GM21619 (cell line): ENCODE data around the gene MRGPRG.

ENCODE experiments used
- ATAC-seq: cut with Tn5 transposase; IDR thresholded peaks from one replicate; pipeline ENCODE4 v1.9.1; 2021; ENCODE audit not compliant: unreplicated experiment

MRGPRG gene

DNA sequence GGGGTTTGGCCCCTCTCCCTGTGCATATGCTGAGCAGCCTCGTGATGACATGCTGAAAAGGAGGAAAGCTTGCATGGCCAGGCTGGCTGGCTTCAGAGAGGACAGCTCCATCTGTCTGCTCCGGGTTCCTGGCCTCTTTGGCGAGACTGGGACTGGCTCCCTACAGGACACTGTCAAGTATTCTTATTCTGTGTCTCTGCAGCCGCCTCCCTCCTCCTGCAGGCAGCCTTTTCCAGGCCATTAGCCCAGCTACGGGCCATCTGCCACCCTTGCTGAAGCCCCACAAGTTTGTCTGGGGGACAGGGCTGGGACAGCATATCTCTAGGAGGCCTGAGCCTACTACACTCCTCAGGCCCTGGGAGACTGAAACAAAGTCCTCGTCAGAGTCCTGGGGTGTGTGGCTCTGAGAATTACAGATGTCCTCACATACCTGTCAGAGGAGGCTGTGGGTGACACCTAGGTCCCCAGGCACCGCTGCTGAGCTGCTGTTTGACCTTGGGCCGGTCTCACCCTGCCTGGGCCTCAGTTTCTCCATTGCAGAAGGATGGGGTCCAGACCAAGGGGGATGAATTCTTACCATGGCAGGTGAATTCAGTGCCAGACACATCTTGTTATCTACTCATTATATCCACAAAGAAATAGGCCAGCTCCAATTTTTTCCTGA, 11.0 kb downstream of the MRGPRG start:
- ATAC-seq = no peak

DNA sequence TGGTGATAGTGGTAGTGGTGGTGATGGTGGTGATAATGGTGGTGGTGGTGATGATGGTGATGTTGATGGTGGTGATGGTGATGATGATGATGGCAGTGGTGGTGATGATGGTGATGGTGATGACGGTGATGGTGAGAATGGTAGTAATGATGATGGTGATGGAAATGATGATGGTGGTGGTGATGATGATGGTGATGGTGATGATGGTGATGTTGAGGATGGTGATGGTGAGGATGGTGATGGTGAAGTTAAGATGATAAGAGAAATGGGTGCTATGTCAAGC, 11.8 kb downstream of the MRGPRG start:
- no peak for ATAC-seq

DNA sequence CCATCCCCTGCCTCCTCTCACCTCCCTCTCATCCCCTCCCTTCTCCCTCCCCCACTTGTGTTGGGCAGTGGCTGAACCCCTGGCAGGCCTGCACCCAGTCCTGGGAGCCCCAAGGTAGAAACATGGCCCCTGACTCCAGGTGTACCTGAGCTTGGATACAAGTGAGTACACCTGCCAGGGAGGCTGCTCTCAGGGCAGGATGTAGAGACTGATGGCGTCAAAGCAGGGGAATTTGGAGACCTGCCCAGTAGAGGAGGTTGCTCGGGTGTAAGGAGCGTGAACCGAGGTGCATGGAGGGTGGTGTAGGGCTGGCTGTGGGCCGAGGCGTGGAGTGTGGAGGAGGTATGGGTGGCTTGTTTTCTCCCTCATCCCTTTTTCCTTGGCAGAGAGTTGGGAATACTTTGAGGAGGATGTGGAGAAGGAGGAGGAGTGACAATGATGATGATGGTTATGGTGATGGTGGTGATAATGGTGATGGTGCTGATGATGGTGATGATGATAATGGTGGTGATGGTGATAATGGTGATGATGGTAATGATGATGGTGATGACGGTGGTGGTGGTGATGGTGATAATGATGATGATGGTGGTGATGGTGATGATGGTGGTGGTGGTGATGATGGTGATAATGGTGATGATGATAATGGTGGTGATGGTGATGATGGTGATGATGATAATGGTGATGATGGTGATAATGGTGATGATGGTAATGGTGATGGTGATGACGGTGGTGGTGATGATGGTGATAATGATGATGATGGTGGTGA, 12.3 kb downstream of the MRGPRG start:
- ATAC-seq = no peak

DNA sequence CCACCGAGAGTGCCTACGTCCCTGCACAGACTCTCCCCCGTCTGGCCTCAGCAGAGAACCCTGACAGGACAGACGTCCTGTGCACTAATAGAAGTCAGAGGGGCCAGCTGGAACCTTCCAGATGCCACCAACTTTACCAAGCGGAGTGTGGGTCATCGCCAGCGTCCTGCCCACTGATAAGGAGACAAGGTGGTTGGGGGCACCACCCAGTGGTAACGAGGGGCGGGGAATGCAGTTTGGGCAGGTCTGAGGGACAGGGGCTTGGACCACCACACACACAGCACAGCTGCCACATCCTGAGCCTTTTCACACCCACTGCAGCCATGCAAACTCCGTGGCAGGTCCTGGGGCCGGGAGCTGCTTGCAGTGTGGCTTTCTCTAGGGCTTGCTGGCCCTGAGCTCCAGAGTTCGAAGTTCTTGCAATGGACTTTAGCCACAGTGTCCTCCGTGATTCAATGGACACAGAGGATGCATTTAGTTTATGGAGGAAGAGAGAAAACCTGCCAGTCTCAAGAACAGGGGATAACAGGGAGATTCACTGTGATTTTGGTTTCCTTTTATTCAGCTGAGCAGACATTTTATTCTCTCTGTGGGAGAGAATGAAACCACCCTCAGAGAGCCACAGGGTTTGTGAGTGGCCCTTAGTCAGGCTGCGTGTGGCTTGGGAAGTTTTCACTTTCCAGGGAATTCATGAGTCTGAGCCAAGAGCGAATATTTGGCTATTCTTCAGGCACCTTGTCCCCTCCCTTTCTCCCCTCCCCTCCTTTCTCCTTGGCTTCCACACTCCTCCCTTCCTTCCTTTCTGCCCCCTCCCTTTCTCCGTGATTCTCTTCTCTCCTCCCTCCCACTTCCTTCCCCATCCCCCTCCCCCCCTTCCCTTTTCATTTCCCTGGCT, 13.1 kb downstream of the MRGPRG start:
- no peak for ATAC-seq

DNA sequence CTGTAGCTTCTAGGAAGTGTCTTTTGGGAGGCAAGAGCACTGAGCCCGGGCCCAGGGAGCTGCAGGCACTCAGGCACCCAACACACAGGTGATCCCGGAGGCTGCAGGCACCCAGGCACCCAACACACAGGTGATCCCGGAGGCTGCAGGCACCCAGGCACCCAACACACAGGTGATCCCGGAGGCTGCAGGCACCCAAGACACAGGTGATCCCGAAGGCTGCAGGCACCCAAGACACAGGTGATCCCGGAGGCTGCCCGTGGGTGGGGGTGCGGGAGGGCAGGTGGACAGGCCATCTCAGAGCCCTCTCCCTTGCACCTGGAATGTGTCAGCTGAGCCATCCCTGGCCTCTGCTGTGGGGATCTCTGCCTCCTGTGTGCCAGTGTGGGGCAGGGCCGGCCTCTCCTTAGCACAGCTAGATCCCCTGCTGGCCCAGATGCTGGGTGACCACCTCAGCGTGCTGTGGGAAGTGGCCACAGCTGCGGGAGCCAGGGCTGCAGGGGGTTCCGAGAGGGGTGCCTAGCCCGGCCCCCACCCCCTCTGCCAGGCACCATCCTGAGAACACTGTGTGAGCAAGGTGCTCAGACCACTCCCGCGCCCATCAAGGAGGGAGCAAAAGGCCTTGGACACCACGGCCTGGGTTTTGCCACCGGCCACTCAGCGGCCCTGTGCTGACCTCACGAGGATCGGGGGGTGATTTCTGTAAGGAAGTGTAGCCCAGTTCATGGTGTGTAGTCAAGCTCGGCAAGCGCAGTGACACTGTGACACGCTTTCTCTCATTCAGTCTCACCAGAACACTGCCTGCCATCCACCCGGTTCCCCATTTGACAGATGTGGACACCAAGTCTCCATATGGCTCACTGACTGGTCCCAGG, 14.2 kb downstream of the MRGPRG start:
- no peak for ATAC-seq

DNA sequence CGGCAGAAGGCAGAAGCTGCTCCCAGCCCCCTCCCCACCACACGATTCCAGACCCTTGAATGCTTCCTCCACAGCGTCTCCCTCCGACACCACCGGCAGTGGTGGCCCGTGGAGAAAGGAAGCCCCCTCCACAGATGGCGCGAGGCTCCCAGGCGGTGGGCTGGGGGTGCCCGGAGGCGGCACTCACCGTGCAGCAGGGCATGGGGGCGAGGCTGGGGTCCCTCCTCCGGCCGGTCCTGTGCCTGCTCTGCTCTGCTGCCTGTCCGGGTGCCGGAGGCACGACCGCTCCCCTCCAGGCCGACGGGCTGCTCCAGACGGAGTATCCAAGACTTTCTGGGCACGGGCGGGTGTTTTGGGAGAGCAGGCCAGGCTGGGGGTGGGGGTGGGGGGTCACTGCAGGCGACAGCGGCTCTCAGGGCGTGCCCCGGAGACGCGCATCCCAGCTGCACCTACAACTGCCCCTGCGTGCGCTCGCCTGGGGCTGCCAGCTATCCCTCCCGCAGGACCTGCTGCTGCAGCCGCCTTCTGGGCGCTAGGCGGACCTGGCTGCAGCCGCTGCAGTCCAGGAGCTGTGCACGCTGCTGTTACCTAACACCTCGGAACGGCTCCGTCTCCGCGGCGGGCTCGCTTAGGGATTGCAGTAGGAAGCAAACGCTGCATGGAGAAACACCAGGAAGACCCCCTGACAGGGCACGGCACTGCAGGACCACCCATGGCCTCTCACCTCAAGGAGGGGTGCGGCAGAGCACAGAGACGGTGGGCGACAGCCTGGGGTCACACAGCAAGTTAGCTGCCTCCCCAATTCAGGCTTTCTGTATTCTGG, 15.2 kb downstream of the MRGPRG start:
- ATAC-seq = no peak

DNA sequence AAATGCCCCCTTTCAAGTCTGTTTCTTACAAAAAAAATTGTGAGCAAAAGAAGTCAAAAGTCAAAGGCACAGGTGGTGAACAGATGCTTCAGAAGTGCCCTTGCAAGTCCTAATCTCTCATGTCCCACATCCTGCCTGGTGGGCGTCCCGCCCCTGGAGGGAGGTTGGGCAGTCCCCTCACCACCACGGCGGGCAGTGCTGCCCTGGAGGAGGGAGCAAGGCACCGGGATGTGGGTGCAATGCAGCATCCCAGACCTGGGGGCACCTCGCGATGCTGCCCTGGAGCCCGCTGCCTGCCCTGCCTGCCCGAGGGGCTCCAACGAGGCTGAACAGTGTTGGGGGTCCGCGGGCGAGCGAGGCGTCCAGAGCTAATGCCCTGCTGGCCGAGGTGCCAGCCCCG, 15.9 kb downstream of the MRGPRG start:
- no peak for ATAC-seq

DNA sequence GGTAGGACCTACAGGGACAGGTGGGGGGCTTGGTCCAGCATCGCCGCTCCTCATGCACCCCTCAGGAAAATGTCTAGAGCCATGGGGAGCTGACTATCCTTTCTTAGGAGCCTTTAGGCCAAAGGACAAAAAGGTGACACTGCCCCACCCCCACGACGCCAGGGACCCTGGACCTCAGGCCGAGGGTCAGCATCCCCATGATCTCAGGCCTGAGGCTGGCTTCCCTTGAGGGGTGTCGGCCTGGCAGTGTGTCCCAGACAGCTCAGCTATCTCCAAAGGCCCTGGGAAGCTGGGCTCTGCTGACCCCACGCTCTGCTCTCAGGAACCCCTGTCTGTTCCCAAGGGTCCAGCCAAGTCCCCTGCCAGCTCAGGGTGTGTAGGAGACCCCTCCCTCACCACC, 16.3 kb downstream of the MRGPRG start:
- no peak for ATAC-seq

DNA sequence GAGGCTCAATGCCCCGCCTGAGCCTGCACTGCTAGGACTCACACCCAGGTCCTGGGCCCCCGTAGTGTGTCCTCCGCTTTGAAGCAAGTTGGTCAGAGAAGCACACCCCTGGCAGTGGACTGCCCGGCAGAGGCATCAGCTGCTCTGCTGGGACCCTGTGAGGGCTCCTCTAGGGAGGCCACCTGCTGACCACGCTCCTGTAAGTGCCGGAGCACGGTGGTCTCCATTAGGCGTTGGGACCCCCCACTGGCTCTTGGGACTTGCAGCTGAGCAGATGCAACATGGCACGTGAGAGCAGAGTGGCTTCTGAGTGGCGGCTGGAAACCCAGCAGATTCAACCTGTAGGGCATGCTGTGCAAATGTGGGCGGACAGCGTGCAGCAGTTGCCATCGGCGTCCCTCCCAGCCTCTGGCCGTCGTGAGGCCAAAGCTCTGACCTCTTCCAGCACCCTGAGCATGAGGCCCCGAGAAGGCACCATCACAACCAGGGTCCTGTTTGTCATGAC, 16.9 kb downstream of the MRGPRG start:
- no peak for ATAC-seq

DNA sequence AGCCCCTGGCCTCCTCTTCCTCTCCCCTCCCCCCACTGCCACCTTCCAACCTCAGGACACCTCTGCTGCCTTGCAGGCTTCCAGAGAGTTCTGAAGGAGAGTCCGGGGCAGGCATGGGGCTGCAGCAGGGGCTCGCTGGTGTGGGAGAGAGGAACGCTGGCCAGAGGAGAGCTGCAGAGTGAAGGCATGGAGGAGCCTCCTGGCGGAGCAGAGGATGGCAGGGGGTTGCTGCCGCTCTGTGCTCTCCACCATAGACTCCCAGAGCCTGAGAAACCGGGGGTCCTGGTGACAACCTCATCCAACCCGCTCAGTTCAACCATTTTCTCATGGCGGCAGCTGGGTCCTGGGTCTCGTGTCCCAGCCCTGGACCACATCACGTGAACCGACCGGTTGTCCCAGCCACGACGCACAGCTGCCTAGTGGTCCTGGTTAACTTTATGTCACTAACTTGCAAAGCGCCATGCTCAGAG, 17.5 kb downstream of the MRGPRG start:
- ATAC-seq = no peak

DNA sequence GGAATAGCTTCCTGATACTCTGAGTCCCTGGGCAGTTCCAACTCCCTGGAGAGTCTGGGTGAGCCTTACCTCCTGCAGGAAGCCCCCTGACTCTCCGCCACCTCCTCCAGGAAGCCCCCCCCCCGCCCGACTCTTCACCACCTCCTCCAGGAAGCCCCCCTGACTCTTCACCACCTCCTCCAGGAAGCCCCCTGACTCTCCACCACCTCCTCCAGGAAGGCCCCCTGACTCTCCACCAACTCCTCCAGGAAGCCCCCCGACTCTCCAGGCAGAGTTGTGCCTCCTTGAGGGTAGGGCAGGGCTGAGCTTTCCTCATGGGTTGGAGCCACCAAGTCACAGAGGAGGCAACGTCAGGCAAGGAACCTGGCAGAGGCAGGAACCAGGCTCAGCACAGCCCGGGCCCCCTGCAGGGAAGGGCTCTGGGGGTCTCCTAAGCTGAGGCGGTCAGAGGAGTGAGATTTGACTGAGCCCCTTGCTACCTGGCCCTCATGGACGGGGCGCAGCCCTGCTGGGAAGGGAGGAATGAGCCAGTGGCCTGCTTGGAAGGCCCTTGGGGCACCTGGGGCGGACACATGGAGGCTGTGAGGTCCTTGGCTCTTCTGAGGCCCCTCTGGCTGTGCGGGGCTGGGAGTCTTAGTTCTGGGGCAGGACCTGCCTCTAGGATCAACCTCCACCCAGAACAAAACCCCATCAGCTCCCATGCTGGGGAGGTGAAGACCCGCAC, 18.1 kb downstream of the MRGPRG start:
- ATAC-seq = no peak

DNA sequence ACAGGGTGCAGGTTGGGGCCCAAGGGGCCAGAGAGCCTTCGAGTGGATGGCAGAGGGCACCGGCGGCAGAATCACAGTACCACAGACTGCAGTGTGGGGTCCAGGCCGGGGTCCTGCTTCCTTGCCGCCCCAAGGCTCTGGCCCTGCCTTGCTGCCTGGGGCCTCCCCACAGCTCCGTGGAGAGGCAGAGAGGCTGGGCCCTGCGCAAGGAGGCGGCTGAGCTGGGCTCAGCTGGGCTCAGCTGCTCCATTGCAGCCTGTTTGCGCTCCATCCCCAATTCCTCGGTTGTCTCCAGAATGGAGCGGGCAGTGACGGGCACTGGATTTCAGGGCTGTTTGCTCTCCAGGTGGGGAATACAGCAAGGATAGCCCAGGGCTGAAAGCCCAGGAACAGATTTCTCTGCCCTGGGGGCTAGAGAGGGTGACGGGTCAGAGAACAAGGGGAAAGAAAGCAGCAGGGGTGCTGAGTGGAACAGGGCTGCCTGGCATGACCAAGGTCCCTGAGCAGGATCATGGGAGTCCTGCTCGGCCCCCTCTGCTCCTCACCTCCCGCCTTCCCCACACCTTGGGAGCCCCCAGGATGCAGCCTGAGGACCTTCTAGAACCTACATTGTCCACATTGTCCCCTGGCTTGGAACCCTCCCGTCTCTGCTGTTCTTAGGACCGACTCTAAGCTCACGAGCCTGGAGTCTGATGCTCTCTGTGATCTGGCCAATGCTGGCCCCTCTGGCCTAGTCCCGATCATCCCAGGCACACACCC, 18.9 kb downstream of the MRGPRG start:
- ATAC-seq = no peak

DNA sequence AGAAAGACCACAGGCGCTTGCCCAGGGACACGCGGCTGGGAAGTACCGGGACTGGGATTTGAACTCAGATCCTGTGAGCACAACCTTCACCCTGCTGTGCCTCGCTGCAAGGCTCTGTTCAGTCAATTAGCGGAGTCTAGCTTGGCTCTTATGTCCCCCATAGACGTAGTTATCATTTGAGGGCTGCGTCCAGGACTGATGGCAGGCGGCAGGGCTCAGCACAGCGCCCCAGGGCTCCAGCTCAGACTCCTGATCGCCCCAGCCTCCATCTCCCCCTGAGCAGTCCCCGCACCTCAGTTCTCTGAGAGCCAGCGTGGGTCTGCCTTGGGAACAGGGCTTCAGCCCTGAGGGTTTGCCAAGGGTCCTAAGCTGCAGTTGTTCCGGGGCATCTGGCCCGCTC, 19.8 kb downstream of the MRGPRG start:
- no peak for ATAC-seq

DNA sequence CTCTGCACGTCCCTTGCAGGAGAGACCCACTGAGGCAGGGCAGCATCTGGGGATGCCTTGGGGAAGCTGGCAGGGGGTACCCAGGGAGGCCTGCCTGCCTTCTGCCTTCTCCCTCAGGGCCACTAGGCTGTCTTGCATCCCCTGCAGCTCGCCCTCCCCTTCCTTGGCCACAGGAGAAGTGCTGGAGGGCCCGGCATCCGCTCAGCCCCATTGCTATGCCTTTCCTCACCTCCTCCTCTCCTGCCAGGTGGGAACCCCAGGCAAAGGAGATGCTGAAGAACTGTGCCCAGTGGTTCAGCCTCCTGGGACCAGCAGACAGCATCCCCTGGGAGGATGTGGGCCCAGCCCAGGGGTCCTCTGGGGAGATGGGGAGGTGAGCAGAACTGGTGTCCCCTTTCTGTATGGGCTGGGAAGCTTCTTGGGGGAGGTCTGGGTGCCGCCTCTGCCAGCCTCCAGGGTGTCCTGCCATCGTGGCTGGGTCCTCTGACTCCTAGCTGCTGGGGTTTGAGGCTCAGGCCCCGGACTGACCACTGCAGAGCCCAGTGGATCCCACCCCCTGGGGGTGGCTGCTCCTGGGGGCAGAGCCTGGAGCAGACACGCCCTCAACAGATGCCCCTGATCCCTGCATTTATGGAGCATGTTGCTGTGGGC, 20.6 kb downstream of the MRGPRG start:
- ATAC-seq = no peak

DNA sequence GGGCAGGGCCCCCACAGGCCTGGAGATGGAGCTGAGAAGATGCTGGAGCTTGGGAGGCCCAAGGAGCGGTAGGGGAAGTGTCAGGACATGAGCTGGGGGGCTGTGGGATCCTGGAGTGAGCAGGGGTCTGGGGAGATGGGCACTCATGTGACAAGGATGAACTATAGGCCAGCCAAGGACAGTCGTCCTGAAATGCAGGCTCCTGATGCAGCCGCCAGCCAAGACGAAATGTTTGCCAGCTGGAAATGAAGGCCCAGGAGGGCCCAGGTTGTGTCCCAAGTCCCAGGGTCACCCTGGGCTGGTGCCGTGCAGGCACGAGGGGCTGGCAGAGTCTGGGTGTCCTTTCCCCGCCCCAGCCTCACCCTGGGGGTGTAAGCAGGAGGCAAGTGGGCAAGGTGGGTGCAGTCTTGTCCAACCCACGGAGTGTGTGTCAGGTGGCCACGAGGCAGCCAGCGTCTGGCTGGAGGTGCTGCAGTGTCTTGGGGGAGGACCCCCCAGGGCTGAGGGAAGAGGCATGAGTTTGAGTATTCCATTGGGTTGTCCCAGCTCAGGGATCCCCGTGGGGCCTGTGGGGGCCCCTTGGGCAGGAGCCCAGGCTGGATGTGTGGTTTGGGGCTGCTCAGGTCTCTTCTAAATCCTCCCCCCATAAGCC, 21.4 kb downstream of the MRGPRG start:
- no peak for ATAC-seq

DNA sequence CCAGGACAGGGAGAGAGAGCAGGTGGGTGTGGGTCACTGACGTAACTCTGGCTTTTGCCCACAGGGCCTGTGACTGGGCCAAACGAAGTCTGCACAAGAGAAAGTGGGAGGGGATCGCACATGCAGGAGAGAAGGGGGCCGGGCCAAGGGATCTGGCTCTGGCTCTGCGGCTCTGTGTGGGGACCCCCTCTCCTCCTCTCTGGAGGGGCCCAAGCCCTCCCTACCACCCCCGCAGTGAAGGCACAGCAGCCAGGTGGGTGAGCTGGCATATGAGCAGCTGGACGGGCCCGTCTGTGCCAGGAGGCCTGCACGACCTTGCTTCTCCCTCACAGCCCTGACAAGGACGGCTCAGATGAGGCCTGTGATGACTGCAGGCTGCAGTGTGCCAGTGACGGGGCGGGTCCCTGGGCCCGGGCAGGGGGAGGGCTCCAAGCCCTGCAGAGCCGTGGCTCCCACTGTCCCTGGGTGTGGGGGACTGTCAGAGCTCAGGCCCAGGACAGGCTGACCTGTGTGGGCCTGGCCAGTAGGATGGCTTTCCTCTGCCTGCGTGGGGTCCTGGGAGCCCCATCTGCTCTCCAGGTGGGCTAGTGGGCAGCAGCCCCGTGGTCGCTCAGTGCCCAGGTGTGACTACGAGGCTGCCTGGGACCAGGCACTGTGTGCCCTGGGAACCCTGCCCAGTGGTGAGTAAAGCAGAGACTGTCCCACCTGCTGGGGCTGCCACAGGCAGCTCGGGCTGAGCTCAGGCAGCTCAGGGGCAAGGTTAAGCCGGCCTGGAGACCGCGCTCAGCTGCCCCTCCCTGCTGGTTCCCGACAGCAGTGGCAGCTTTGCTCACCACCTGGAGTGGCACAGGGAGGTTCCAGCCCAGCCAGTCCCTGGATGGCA, 22.2 kb downstream of the MRGPRG start:
- no peak for ATAC-seq
